ENCODE measurements around the gene NEU3.
A peak's percentile ranks its signal among the peaks of the same experiment; 100 is the strongest.
"Not testable (repeated sequence)": the region's sequence is repeated elsewhere in the genome, so short reads cannot be mapped to it uniquely, and the experiment has no call there.

Gene NEU3, protein sequence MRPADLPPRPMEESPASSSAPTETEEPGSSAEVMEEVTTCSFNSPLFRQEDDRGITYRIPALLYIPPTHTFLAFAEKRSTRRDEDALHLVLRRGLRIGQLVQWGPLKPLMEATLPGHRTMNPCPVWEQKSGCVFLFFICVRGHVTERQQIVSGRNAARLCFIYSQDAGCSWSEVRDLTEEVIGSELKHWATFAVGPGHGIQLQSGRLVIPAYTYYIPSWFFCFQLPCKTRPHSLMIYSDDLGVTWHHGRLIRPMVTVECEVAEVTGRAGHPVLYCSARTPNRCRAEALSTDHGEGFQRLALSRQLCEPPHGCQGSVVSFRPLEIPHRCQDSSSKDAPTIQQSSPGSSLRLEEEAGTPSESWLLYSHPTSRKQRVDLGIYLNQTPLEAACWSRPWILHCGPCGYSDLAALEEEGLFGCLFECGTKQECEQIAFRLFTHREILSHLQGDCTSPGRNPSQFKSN

DNA sequence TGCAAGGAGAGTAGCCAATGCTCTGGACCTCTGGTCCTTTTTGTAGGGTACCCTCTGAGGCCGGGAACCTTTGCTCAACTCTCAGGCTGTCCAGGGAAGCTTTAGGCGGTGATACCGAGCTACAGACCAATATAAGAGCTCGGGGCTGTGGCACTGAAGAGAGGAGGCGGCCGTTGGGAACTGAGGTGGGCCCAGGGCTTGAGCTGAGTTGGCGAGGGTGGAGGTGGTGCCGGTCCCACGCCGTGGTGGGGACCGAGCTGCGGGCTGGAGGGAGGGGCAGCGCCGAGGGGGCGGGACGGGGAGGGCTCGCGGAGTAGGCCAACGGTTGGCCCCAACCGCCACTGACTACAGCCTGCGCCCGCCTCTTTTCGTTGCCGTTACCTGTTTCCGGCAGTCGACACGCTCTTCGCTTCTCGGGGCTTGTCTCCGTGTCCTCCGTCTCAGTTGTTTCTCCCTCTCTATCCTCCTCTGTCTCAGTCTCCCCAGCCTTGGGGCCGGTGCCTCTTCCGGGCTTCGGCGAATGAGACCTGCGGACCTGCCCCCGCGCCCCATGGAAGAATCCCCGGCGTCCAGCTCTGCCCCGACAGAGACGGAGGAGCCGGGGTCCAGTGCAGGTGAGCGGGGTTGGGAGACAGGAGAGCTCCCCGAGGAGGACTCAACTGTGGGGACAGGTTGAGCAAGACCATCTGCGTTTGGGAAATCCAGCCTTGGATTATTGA, at the start of gene NEU3:
NEU3 (plus strand) TSS at position 393 of the 719 bp plus-strand sequence; CDS start at position 521, 128 bp downstream.
- DNase-seq (ENCODE audit: low read depth in 2 of 2), result peak; percentile 83 to 84

DNA sequence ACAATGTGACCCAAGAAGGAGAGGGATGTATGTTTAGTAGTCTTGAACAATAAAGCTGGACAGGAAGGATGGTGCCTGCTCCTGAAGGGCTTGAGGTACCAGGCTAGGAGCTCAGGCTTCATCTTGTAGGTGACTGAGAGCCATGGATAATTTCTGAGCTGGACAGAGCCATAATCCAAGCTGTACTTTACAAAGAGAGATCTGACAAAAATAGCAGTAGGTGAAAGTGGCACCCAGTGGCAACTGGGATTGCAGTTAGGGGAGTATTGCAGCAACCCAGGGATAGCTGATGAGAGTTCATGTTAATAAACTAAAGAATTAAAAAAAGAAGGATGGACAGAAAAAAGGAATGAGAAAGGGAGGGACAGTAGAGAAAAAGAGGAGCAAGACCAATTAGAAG, 47.2 kb upstream of the NEU3 start:
- no peak for DNase-seq (ENCODE audit: low read depth in 2 of 2)

DNA sequence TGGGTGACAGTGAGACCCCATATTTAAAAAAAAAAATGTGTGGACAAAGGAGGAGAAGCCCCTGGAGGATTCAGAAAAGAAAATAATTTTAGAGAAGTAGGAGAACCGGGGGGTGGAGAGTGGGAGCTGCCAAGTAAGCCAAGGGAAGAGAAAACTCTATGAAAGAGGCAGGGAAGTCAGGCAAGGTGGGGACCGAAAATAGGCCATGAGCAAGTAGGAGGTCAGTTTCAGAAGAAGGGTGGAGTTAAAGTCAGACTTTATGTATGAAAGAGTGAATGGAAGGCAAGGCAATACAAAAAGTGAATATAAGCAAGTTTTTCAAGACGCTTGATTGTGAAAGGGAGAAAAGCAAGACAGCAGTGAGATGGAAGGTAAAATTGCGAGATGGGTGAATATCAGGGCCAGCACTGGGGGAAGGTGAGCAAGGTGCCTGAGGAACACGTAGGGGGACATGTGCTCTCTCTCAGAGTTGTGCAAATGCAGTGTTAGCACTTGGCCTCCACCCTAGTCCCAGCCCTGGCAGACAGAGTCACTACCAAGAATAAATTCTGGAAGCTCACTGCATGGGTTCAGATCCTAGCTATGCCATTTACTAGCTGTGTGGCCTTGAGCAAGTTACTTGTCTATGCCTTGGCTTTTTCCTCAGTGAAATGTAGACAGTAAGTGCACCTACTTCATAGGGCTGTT, 46.5 kb upstream of the NEU3 start:
- DNase-seq (ENCODE audit: low read depth in 2 of 2), result no peak

DNA sequence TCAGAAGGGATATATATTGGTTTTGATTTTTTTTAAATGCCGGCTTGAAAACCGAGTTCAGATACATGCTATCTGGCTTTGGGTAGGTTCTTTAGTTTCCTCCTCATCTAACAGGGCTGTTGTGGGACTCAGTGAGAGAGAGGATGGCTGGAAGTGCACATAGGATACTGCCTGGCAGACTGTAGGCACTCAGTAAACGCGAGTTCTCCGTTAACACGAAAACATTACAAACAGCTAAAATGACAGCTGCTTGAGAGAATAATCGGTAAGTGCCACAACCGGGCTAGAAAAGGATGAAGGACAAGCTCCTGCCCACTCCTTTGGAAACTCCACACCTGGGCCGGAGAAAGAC, 40.2 kb upstream of the NEU3 start:
- no peak for DNase-seq (ENCODE audit: low read depth in 2 of 2)

DNA sequence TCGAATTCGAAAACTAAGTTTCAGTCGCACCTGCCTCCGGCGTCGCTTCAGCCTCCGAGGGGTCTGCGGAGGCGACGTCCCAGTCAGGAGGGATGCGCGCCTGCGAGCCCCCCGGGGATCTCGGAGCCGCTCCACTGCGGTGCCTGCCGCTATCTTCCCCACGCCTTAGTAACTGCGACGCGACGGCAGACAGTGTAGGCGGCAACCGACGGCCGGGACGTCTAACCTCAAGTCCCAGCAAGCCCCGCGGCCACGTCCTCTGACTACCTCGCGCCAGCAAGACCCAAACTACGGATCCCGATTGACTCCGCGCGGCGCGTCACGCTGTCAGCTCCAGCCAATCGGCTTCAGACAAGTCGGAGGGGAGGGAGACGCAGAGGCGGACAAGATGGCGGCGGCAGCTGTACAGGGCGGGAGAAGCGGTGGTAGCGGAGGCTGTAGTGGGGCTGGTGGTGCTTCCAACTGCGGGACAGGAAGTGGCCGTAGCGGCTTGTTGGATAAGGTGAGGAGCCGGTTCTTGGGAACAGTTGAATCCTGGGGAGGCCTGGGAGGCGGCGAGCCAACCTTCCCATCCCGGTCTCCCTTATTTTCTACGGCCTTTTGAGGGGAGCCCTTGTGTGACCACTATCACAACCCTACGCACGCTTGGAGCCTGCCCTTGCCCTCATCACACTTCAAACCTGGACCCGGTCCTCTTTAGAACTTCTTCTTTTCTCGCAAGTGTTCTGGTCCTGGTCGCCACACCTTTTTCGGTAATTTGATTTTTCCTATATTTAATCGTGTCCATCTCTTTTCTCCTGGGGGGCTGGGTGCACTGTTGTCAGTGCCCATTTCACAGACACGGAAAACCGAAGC, 39.6 kb upstream of the NEU3 start, which contains the start of the genes SPCS2 and XRRA1:
SPCS2 (plus strand) TSS at position 369 of the 855 bp plus-strand sequence; CDS start at position 389, 20 bp downstream.
XRRA1 (minus strand) TSS at position 194 of the 855 bp plus-strand sequence. CDS start 8,213 bp downstream, outside the sequence.
- peak; percentile 97 to 99 for DNase-seq (ENCODE audit: low read depth in 2 of 2)

DNA sequence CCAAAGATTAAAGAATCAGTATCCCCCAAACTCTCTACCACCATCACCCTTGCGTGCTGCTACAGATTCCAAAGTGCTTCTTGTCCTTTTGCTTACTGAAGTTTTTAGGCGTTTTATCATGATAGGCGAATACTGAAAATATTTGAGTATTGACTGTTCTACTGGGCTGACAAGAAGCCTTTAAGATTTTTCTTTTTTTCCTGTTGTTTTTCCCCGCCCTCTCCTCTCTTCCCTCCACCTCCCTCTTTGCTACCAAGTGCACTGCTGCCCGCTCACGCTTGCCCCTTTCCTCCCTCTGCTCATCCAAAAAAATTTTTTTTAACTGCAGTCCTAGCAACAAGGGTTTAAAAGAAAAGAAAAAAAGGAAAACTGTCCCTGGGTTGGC, 39.0 kb upstream of the NEU3 start:
- no peak for DNase-seq (ENCODE audit: low read depth in 2 of 2)

DNA sequence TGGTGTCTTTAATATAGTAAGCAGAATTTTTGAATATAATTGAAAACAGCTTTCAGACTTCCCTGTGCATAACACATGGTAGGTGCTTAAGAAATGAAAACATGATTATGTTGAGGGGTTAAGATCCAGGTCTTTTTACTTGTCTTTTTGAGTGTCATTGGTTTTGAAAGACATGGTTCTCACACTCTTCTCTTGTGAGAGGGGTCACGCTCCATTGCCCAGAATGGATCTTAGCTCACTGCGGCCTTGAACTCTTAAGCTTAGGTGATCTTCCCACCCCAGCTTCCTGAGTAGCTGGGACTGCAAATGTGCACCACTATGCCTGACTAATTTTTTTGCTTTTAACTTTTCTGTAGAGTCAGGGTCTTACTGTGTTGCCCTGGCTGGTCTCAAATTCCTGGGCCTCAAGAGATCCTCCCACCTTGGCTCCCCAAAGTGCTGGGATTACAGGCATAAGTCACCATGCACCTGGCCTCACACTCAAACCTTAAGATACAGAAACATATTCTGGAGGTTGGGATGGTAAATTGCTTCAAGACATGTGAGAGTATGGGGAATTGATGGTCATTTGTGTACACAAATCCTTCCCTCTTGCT, 38.3 kb upstream of the NEU3 start:
- DNase-seq (ENCODE audit: low read depth in 2 of 2), result no peak

DNA sequence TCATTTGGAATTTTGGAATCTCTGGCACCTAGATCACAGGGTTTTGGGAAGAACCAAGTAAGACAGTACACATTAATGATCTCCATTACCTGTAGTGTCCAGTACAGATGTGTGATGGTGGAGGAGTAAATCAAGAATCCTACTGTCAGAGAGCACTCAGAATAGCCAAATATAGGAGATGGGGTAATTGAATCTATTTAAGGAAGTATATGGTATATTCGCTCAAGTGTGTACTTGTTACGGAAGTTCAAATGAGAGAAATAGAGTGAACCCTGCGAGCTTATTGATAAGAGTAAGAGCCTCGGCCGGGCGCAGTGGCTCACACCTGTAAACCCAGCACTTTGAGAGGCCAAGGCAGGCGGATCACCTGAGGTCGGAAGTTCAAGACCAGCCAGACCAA, 37.5 kb upstream of the NEU3 start:
- no peak for DNase-seq (ENCODE audit: low read depth in 2 of 2)

DNA sequence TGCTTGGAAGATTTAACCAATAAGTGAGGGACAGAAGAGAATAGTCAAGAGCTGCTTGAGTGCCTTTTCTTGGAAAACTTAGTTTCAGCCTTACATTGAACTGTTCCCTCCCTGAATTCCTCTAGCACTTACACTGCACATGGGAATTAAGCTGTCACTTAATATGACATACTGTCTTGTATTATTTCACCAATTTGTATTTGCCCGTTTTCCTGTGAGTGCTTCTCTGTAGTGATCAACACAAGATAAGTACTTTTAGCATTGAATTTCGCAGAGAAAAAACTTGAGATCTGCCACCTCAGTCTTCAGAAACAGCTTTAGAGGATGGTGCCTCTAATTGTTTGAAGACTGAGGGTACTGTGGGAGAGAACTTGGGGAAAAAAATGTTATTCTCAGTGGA, 36.0 kb upstream of the NEU3 start:
- DNase-seq (ENCODE audit: low read depth in 2 of 2), result no peak

DNA sequence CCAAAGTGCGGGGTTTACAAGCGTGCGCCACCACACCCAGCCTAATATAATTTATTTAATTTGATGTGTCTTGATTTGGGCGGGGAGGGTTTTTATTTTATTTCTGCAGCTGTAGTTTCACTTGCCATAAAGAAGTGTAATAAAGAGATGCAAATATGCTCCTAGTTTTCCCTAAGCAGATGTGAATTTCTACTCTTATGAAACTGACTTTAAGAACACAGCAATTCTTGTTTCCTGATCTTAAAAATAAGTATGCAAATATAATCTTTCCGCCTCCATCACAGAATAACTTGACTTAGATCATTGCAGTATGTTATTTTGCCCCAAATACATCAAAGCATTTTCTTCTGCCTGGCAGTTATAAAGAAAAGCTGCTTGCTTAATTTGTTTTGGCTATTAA, 35.3 kb upstream of the NEU3 start:
- no peak for DNase-seq (ENCODE audit: low read depth in 2 of 2)

DNA sequence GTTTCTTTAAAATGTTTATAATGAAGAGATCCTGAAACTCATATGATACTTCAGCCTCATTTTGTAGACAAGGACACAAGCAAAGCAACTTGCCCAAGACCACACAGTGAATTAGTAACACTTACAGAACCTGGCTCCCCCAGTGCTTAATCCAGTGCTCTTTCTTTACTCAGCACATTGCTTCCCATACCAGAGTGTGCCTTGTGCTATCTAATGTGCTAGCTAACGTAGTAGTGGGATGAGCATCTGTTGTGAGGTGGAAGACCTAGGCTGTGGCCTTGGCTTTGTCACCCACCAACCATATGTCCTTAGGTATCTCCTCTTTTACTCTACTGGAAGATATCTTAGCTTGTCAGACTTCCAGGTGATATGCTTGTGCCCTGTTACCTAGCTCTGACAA, 34.5 kb upstream of the NEU3 start:
- no peak for DNase-seq (ENCODE audit: low read depth in 2 of 2)

DNA sequence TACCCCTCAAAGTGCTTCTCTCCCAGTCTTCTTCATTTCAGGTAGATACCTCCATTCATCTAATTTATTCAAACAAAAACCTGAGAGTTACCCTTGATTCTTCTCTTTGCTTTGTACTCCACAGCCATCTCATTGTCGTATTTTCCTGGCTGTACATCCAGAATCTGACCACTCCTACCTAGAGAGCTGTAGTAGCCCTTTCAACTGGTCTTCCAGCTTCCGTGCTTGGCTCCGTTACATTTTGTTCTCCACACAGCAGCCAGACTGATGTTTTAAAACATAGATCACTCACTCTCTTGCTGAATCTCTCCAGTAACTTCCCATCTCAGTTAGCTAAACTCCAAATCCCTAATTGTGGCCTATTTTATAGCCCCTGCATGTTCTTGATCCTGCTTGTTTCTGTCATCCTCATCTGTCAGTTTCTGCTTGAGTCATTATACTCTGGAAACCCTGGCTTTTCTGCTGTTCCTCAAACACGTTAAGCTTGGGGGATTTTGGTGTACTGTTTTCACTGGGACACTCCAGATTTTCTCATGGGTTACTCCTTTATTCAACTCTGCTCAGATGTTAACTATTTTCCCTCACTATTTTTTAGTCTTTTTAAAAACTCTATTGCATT, 32.2 kb upstream of the NEU3 start:
- no peak for DNase-seq (ENCODE audit: low read depth in 2 of 2)

DNA sequence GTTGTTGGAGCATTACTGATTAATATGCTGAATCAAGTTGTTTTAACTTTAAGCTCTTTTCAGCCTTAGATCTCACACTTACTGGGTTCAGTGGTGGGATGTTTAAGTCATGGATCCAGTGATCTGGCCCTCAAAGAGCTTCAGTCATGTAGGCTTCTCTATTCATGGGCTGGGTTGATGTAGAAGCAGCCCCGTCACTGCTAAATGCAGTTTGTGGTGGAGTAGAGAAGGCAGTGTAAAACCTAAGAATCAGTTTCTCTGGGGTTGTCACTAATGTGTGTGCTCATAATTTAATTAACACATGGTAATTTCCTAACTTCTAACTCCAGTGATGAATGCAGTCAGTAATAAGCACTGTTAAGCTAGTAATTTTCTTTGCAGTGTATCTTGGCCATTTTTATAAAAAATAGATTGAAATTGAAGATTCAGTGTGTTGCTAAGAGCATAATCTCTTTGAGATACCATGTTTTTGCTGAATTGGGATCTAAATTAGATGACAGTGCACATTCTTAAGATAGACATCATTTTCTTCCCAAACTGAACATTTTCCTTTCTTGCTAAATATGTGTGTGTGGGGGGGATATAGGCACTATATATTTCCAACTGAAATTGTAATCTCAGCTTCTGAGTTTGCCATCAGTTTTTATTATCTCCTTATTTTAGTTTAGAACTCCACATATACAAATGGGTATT, 30.6 kb upstream of the NEU3 start:
- no peak for DNase-seq (ENCODE audit: low read depth in 2 of 2)

DNA sequence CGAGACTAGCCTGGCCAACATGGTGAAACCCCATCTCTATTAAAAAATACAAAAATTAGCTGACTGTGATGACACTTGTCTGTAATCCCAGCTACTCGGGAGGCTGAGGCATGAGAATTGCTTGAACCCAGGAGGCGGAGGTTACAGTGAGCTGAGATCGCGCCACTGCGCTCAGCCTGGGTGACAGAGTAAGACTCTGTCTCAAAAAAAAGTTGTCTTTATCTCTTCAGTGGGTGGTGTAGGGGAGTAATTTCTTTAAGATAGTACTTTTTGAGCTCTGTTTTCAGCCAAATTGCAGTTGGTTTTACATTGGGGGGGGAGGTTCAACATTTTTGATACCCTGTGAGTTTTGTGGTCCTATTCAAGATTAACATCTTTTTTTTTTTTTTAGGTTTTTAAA, 28.6 kb upstream of the NEU3 start:
- not testable (repeated sequence) for DNase-seq (ENCODE audit: low read depth in 2 of 2)

DNA sequence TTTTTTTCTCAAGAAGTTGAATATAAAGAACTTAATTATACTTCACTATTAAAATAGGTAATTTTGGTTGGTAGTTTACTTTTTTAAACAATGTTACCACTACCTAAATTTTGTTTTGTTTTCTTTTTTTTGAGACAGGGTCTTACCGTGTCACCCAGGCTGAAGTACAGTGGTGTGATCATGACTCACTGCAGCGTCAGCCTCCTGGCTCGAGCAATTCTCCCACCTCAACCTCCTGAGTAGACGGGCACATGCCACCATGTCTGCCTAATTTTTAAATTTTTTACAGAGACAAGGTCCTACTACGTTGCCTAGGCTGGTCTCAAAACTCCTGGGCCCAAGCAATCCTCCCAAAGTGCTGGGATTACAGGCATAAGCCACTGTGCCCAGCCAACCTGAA, 22.1 kb upstream of the NEU3 start:
- no peak for DNase-seq (ENCODE audit: low read depth in 2 of 2)

DNA sequence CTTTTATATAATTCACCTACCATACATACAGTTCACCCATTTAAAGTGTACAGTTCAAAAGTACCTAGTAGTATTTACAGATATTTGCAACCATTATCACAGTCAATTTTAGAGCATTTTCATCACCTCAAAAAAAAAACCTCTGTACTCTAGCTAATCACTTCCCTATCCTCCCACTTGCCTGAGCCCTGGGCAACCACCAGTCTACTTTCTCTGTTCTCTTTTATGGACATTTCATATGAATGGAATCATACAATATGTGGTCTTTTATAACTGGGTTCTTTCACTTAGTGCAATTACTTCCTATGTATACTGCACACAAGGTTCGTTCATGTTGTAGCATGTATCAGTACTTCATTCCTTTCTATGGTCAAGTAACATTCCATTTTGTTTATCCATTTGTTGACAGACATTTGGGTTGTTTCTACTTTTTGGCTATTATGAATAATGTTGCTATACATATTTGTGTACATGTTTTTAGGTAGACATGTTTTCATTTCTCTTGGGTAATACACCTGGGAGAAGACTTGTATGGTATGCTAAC, 17.8 kb upstream of the NEU3 start:
- no peak for DNase-seq (ENCODE audit: low read depth in 2 of 2)

DNA sequence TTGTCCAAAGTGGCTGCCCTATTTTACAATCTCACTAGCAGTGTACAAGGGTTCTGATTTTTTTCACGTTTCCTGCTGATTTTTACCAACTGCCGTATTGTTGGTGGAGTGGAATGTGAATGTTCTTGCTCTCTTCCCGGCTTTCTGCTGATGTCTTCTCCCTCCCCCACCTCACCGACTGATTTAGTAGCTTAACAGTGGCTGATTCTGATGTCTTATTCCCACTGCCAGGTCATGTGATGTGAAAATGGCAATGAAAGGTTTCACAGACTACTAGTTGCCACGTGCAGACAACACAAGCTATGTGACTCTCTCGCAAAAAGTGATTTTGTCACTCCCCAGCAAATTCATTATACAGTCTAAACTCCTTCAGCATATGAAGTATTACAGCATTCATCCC, 17.3 kb upstream of the NEU3 start:
- no peak for DNase-seq (ENCODE audit: low read depth in 2 of 2)

DNA sequence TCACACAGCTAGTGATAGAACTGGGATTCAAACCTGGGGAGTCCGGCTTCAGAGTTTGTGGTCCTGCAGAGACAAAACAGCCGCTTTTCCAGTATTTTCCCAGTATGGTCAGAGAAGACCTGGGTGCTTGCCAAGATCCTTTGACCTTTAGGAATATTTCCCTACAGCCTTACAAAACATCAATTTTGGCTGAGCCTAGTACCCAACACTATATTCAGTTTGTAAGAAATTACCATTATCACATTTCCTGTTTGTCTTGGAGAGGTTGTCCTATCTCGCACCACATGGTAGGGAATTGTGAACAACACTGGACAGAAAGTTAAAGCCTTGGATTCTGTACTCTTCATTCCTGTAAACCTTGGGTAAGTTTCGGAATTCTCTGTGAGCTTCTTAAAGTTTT, 10.7 kb upstream of the NEU3 start:
- DNase-seq (ENCODE audit: low read depth in 2 of 2), result no peak

DNA sequence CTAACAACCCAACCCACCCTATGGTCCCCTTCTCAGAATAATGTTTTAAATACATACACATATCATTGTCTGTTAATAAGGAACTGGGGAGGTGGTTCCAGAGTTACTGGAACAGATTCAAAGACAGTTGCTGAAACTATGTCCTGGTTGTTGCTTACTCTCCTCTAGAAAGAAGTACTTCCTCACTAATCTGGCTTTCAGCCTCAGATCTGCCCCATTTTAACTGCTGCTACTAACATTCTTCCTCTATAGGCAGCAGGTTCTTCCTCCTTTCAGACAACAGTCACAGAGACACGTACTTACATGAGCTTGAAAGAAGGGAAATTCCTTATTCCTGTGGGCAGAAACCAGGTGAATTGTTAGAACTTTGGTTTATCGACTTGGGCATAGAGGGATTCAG, 8.1 kb upstream of the NEU3 start:
- no peak for DNase-seq (ENCODE audit: low read depth in 2 of 2)

DNA sequence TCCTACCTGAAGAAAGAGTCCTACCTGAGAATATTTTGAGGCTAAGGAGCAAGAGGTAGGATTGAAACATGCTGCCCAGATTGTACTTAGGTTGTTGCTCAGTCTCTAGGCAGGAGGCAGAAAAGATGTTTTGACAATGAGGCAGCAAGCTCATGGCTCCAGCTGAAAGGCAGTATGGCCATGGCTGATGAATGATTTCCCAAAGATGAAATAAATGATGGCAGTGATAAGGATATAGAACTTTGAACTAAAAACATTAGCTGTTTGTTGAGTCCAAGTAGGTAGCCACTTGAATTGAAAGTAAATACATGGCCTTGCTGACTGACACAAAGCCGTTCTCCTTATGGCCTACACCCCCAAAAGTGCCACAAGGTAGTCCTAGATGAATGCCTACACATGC, 6.8 kb upstream of the NEU3 start:
- no peak for DNase-seq (ENCODE audit: low read depth in 2 of 2)

Measured in stimulated activated CD8-positive, alpha-beta memory T cell treated with anti-CD3 and anti-CD28 coated beads, Interleukin-15, amount 100 ng/mL, for 48 hours (primary cell).